Measurements from ENCODE around the gene OR8D2. TPM values are rescaled to one million over a fixed set of nuclear protein-coding genes. Genes with fewer than 3 reads are reported as not detected.
A peak's percentile ranks its signal among the peaks of the same experiment; 100 is the strongest.

OR8D2 gene
- total and polyA plus RNA-seq, 2 of the 13 experiments (the other 11 are each of a cell fraction or from before 2014, with no cell fraction given), result not detected

- no peak for TF ChIP-seq ZNF17 (CRISPR knock-in tag; IDR thresholded peaks at IDR 0.05)
- TF ChIP-seq SMARCE1 (IDR thresholded peaks at IDR 0.05; ENCODE audit: borderline replicate concordance), result no peak
- no peak for TF ChIP-seq ATF2 (CRISPR knock-in tag; IDR thresholded peaks at IDR 0.05)
Observed at GRCh38 chr11:124307093-124307492, 12.9 kb downstream of the OR8D2 start (continued).

GRCh38 chr11:124302347-124303125, 17.5 kb downstream of the OR8D2 start:
- TF ChIP-seq ZNF605 (CRISPR knock-in tag; IDR thresholded peaks at IDR 0.05), result no peak
- no peak for DNase-seq (ENCODE audit: low spot score)
- Histone ChIP-seq H3K9me3 (ENCODE audit: low read length) (no peaks in the 10 kb centered on the region), H3K9ac (ENCODE audit: insufficient read depth, low read depth, low read length) (no peak overlapping the region), H3K27ac (ENCODE audit: extremely low read length, insufficient read depth, low read length) (no peak overlapping the region), H3K4me1 (ENCODE audit: insufficient read depth, low read length) (no peaks in the 10 kb centered on the region), H3K4me2 (ENCODE audit: low read depth, low read length) (no peak overlapping the region), H4K20me1 (ENCODE audit: insufficient read depth, low read length) (no peaks in the 10 kb centered on the region), H3K79me2 (ENCODE audit: insufficient read depth, low read length) (no peaks in the 10 kb centered on the region), H3K27me3 (ENCODE audit: control insufficient read depth in 1 of 2, insufficient read depth in 2 of 2, low read length in 2 of 2) (no peaks in the 10 kb centered on the region), H2AFZ (ENCODE audit: low read length) (no peak overlapping the region), H3K36me3 (replicated peaks in 1 of 2; ENCODE audit: control insufficient read depth in 1 of 2, insufficient read depth in 2 of 2, low read length in 2 of 2) (no peaks in the 10 kb centered on the region), H3K4me3 (replicated peaks in 1 of 3; ENCODE audit: insufficient read depth in 1 of 3, low read depth in 2 of 3, low read length in 3 of 3) (no peak overlapping the region)
- in situ Hi-C loops (cut with HindIII; ENCODE audit: extremely low pct_ligation_motif_present, low pct_unique_long_range_greater_than_20kb) (no loop called here), intact Hi-C loops (cut with micrococcal nuclease; ENCODE audit: unreplicated experiment) (no loop called here)
- no TSS peak for BruUV-seq (replicated peaks)
- no peak for ATAC-seq
- FAIRE-seq, result no peak
- WGBS (ENCODE audit: low lambda C conversion rate), result 0% methylated on average over 3 of the region's 3 CpGs
- ChIA-PET CTCF (ENCODE audit: low intra/inter-chr PET ratio, low total read pairs) (no interaction called here), POLR2A (no interaction called here)

DNA sequence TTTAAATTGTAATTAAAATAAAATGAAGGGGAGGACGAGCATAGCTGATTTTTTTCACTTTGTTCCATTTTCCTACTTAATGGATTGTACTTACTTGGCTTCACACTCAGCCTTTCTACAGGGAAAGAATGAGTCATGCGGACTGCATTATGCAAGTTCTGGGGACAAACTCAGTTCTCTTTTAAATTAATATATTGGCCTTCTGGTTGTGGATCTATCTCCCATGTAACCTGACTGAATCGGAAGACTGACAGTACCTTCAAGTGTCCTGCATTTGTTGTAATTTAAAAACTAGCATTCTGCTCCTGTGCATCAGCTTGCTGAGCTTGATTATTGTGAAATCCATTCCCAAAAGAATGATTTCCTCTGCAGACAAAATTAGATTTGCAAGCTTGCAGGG, 18.4 kb downstream of the OR8D2 start:
- BruUV-seq (replicated peaks), result no TSS peak
- no peak overlapping the region for H2AFZ ChIP-seq (ENCODE audit: low read length)
- no peaks in the 10 kb centered on the region for H3K4me1 ChIP-seq (ENCODE audit: insufficient read depth, low read length)
- ChIA-PET POLR2A (no interaction called here), CTCF (ENCODE audit: low intra/inter-chr PET ratio, low total read pairs) (no interaction called here)
- no peaks in the 10 kb centered on the region for H3K27me3 ChIP-seq (ENCODE audit: control insufficient read depth in 1 of 2, insufficient read depth in 2 of 2, low read length in 2 of 2)
- no peaks in the 10 kb centered on the region for H3K36me3 ChIP-seq (replicated peaks in 1 of 2; ENCODE audit: control insufficient read depth in 1 of 2, insufficient read depth in 2 of 2, low read length in 2 of 2)
- no peak for FAIRE-seq
- in situ Hi-C loops (cut with HindIII; ENCODE audit: extremely low pct_ligation_motif_present, low pct_unique_long_range_greater_than_20kb), result no loop called here
- no peak for DNase-seq (ENCODE audit: low spot score)
- H4K20me1 ChIP-seq (ENCODE audit: insufficient read depth, low read length), result no peaks in the 10 kb centered on the region
- ATAC-seq, result no peak
- intact Hi-C loops (cut with micrococcal nuclease; ENCODE audit: unreplicated experiment), result no loop called here
- H3K79me2 ChIP-seq (ENCODE audit: insufficient read depth, low read length), result no peaks in the 10 kb centered on the region
- no peaks in the 10 kb centered on the region for H3K9me3 ChIP-seq (ENCODE audit: low read length)
- H3K27ac ChIP-seq (ENCODE audit: extremely low read length, insufficient read depth, low read length), result no peak overlapping the region
- H3K4me3 ChIP-seq (replicated peaks in 1 of 3; ENCODE audit: insufficient read depth in 1 of 3, low read depth in 2 of 3, low read length in 3 of 3), result no peak overlapping the region
- TF ChIP-seq CEBPB (IDR thresholded peaks at IDR 0.05; ENCODE audit: borderline replicate concordance, low read depth, low read length) (0 out of 2 replicates have a peak, but pooled peaks have one; percentile 4), KDM2A (CRISPR knock-in tag; IDR thresholded peaks at IDR 0.05; ENCODE audit: borderline replicate concordance, low read depth) (no peak)
- WGBS (ENCODE audit: low lambda C conversion rate), result 2% methylated on average over 3 of the region's 3 CpGs
- H3K4me2 ChIP-seq (ENCODE audit: low read depth, low read length), result no peak overlapping the region
- no peak overlapping the region for H3K9ac ChIP-seq (ENCODE audit: insufficient read depth, low read depth, low read length)
